Esophagus squamous epithelium (tissue), 5 donors: Measurements from ENCODE around the gene TOX2. TPM values are rescaled to one million over a fixed set of nuclear protein-coding genes. Genes with fewer than 3 reads are reported as not detected.

ENCODE experiments used
- DNase-seq: peaks from one replicate; lab custom pipeline; 2025; lab: John Stamatoyannopoulos, UW
- H3K27ac ChIP-seq, 4 donors: fragments of 200-600 bp; sonication (generic); one replicate each; pipeline ENCODE4 v1.5.1; 2016 to 2019; ENCODE audit warnings: mild to moderate bottlenecking in 1 of 4
- H3K27me3 ChIP-seq, 4 donors: fragments of 200-600 bp; sonication (generic); 1 replicate in 3 of 4; 2 replicates in 1 of 4; pipeline versions ENCODE4 v1.5.1 to v1.6.0; 2017 to 2021; ENCODE audit warnings: antibody characterized with exemption in 1 of 4
- H3K36me3 ChIP-seq, 3 donors: fragments of 200-600 bp; sonication (generic); one replicate each; pipeline ENCODE4 v1.5.1; 2016 to 2019
- H3K4me1 ChIP-seq, 3 donors: fragments of 200-600 bp; sonication (generic); one replicate each; pipeline ENCODE4 v1.5.1; 2017 to 2019
- H3K4me3 ChIP-seq, 4 donors: fragments of 200-600 bp; sonication (generic); 1 replicate in 3 of 4; 2 replicates in 1 of 4; pipeline ENCODE4 v1.5.1; 2016 to 2019; ENCODE audit warnings: mild to moderate bottlenecking in 2 of 4, moderate library complexity in 1 of 4
- H3K9me3 ChIP-seq, 3 donors: fragments of 200-600 bp; sonication (generic); one replicate each; pipeline ENCODE4 v1.5.1; 2016 to 2019
- CTCF ChIP-seq, 6 experiments: fragments of 450-650 bp in 4 of 6; fragments of 200-600 bp in 2 of 6; sonication (generic) in 2 of 6; IDR thresholded peaks; one replicate each; pipeline ENCODE4 v1.5.1; 2016 to 2019; ENCODE audit warnings: antibody characterized with exemption in 6 of 6, mild to moderate bottlenecking in 4 of 6, moderate library complexity in 4 of 6
- POLR2A ChIP-seq, 4 donors: fragments of 450-650 bp; IDR thresholded peaks; one replicate each; pipeline ENCODE4 v1.6.1; 2017; ENCODE audit warnings: antibody characterized with exemption in 4 of 4, mild to moderate bottlenecking in 4 of 4, moderate library complexity in 3 of 4
- WGBS, 2 donors: methylation state at CpG; one replicate each; pipeline ENCODE4 v1.1.5; 2018; 5-methylcytosine and 5-hydroxymethylcytosine counted together
- intact Hi-C: fragments of 100-400 bp; cut with DNase I; formaldehyde crosslinking; loops from one replicate; pipeline ENCODE4 v1.15.0; 2022
- total RNA-seq, 4 donors: library from RNA; depleted of rRNA; stranded (reverse); fragments of >200 nt; gene quantifications; one replicate each; pipeline ENCODE4 v1.1.0, GENCODE V29; 2016
- donor health status: DM: yes; HTN: yes; CAD: no.

Gene TOX2
- total RNA-seq, 4 donors from 2014 or later: 0.99 to 22.9 (median 3.1) TPM

- WGBS, 2 donors: 36 to 37% methylated on average over 4 of the region's 4 CpGs
- H3K27me3 ChIP-seq: peaks cover 0 to 10% (median 0%) of the 10 kb centered on the region in 4 donors
- H3K27ac ChIP-seq: peak overlapping the region in 3 of 4 donors; percentile 47 to 57 (median 50)
- H3K9me3 ChIP-seq: no peaks in the 10 kb centered on the region
- TF ChIP-seq POLR2A (IDR thresholded peaks at IDR 0.05): no peak
- TF ChIP-seq CTCF (IDR thresholded peaks at IDR 0.05): no peak
- H3K4me3 ChIP-seq: no peak overlapping the region
- no peaks in the 10 kb centered on the region for H3K36me3 ChIP-seq
- intact Hi-C loops: no loop called here
- DNase-seq: no peak
- H3K4me1 ChIP-seq: peaks cover 0 to 19% (median 7%) of the 10 kb centered on the region in 3 donors
These were observed 14.2 kb upstream of the TOX2 start for GRCh38 chr20:43900496-43900895.

GRCh38 chr20:43901296-43901695 lies 13.4 kb upstream of the TOX2 start:
- intact Hi-C loops: no loop called here
- WGBS, 2 donors: 82 to 91% methylated on average over 3 of the region's 3 CpGs
- H3K4me3 ChIP-seq: no peak overlapping the region

GRCh38 chr20:43903953-43904826 lies 10.5 kb upstream of the TOX2 start:
- intact Hi-C loops: no loop called here
- H3K4me3 ChIP-seq: no peak overlapping the region
- no peak overlapping the region for H3K27ac ChIP-seq
- H3K4me1 ChIP-seq: peaks cover 0 to 18% (median 7%) of the 10 kb centered on the region in 3 donors
- peaks cover 0 to 16% (median 0%) of the 10 kb centered on the region in 3 donors for H3K9me3 ChIP-seq
- H3K27me3 ChIP-seq: peaks cover 0 to 11% (median 0%) of the 10 kb centered on the region in 4 donors
- H3K36me3 ChIP-seq: no peaks in the 10 kb centered on the region
- no peak for DNase-seq
- TF ChIP-seq CTCF (IDR thresholded peaks at IDR 0.05) (no peak), POLR2A (IDR thresholded peaks at IDR 0.05) (no peak)
- WGBS, 2 donors: 49 to 61% methylated on average over 7 to 11 of the region's 14 CpGs

More at GRCh38 chr20:43901296-43901695, 13.4 kb upstream of the TOX2 start:
- no peak for TF ChIP-seq CTCF (IDR thresholded peaks at IDR 0.05)
- no peak for TF ChIP-seq POLR2A (IDR thresholded peaks at IDR 0.05)
- no peaks in the 10 kb centered on the region for H3K36me3 ChIP-seq
- H3K27ac ChIP-seq: no peak overlapping the region
- DNase-seq: no peak
- H3K27me3 ChIP-seq: peaks cover 0 to 10% (median 0%) of the 10 kb centered on the region in 4 donors
- H3K9me3 ChIP-seq: no peaks in the 10 kb centered on the region
- peaks cover 0 to 19% (median 7%) of the 10 kb centered on the region in 3 donors for H3K4me1 ChIP-seq

- Histone ChIP-seq H3K9me3 (peaks cover 0 to 16% (median 0%) of the 10 kb centered on the region in 3 donors), H3K4me1 (peaks cover 0 to 11% (median 2%) of the 10 kb centered on the region in 3 donors), H3K27ac (no peak overlapping the region), H3K36me3 (no peaks in the 10 kb centered on the region), H3K27me3 (peaks cover 0 to 6% (median 0%) of the 10 kb centered on the region in 4 donors), H3K4me3 (no peak overlapping the region)
- WGBS, 2 donors: 68 to 74% methylated on average over 6 to 8 of the region's 8 CpGs
- TF ChIP-seq CTCF (IDR thresholded peaks at IDR 0.05) (no peak), POLR2A (IDR thresholded peaks at IDR 0.05) (no peak)
- intact Hi-C loops: no loop called here
- DNase-seq: no peak
These were observed 9.8 kb upstream of the TOX2 start for GRCh38 chr20:43904827-43905177.

GRCh38 chr20:43906505-43907034 lies 8.1 kb upstream of the TOX2 start:
- Histone ChIP-seq H3K4me3 (no peak overlapping the region), H3K36me3 (no peaks in the 10 kb centered on the region), H3K4me1 (no peaks in the 10 kb centered on the region), H3K27me3 (peaks cover 0 to 6% (median 0%) of the 10 kb centered on the region in 4 donors), H3K27ac (no peak overlapping the region), H3K9me3 (peaks cover 0 to 16% (median 0%) of the 10 kb centered on the region in 3 donors)
- intact Hi-C loops: no loop called here
- WGBS, 2 donors: 97 to 98% methylated on average over 2 of the region's 2 CpGs
- no peak for DNase-seq
- no peak for TF ChIP-seq POLR2A (IDR thresholded peaks at IDR 0.05)
- no peak for TF ChIP-seq CTCF (IDR thresholded peaks at IDR 0.05)
